Stimulated activated naive CD8-positive, alpha-beta T cell treated with anti-CD3 and anti-CD28 coated beads, Interleukin-15, amount 100 ng/mL, for 72 hours (primary cell): ENCODE measurements around the gene EHD2.
A peak's percentile ranks its signal among the peaks of the same experiment; 100 is the strongest.
"Not testable (repeated sequence)": the region's sequence is repeated elsewhere in the genome, so short reads cannot be mapped to it uniquely, and the experiment has no call there.

Source experiments
- ATAC-seq: fragments of 150-1000 bp; cut with Tn5 transposase; 2 replicates; pipeline ENCODE4 v1.10.0; 2021; ENCODE audit warnings: mild to moderate bottlenecking, moderate library complexity
- DNase-seq, 2 donors: peaks; one replicate each; pipeline ENCODE4 v3.0.0; 2021 to 2022
- H3K27ac Mint-ChIP-seq, 2 donors: one replicate each; pipeline ENCODE4 v1.8.0; 2022; ENCODE audit warnings: mild to moderate bottlenecking in 2 of 2, mixed read lengths in 2 of 2, moderate library complexity in 2 of 2
- H3K27me3 Mint-ChIP-seq: one replicate; pipeline ENCODE4 v1.8.0; 2022; ENCODE audit warnings: mixed read lengths
- H3K4me1 Mint-ChIP-seq: one replicate; pipeline ENCODE4 v1.8.0; 2022; ENCODE audit warnings: mild to moderate bottlenecking, mixed read lengths
- H3K4me3 Mint-ChIP-seq, 2 donors: one replicate each; pipeline ENCODE4 v1.8.0; 2022; ENCODE audit warnings: mild to moderate bottlenecking in 2 of 2, mixed read lengths in 2 of 2, moderate library complexity in 1 of 2
- H3K9me3 Mint-ChIP-seq, 2 donors: one replicate each; pipeline ENCODE4 v1.8.0; 2022; ENCODE audit warnings: mixed read lengths in 2 of 2

EHD2 gene, protein sequence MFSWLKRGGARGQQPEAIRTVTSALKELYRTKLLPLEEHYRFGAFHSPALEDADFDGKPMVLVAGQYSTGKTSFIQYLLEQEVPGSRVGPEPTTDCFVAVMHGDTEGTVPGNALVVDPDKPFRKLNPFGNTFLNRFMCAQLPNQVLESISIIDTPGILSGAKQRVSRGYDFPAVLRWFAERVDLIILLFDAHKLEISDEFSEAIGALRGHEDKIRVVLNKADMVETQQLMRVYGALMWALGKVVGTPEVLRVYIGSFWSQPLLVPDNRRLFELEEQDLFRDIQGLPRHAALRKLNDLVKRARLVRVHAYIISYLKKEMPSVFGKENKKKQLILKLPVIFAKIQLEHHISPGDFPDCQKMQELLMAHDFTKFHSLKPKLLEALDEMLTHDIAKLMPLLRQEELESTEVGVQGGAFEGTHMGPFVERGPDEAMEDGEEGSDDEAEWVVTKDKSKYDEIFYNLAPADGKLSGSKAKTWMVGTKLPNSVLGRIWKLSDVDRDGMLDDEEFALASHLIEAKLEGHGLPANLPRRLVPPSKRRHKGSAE

DNA sequence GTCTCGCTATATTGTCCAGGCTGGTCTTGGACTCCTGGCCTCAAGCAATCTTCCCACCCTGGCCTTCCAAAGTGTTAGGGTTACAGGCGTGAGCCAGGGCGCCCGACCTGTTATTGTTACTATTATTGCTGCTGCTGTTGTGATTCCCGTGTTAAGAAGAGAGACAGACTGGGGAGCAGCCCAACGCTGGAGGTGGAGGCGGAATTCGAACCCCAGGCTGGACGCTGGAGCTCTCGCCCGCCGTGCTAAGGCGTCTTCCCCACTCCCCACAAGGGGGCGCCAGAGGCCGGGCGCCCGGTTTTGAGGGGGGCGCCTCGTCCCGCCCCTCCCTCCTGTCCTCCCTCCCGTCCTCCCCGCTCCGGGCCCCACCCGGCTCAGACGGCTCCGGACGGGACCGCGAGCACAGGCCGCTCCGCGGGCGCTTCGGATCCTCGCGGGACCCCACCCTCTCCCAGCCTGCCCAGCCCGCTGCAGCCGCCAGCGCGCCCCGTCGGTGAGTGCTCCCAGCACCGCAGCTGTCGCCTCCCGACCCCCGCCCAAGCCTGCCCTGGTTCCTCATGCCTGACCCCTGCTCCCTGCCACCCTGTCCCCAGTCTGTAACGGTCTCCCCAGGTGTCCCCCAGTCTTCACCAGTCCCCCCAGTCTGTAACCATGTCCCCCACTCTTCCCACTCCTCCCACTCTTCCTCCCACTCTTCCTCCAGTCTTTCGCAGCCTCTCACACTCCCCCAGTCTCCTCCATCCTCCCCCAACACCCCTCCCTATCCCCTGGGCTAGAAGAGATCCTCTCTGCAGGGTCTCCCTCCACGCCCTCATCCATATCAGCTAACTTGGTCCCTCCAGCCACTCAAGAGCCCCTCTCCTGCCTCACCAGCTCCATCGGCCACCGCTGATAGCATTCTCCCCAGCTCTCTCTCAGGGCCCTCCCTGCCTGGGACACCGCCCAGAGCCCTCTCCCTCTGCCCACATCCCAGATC lies at the start of gene EHD2:
EHD2 (plus strand) TSS at position 377 of the 976 bp plus-strand sequence. CDS start 3,191 bp downstream, outside the sequence.
- H3K27ac Mint-ChIP-seq: no peak within 1 kb of the TSS
- DNase-seq: peak; percentile 45 to 59
- H3K27me3 Mint-ChIP-seq: peaks cover 59% of the 10 kb centered on the region
- ATAC-seq: peak; percentile 81
- no peaks in the 10 kb centered on the region for H3K9me3 Mint-ChIP-seq
- peak within 1 kb of the TSS; percentile 28 to 40 for H3K4me3 Mint-ChIP-seq
- peaks cover 14% of the 10 kb centered on the region for H3K4me1 Mint-ChIP-seq

DNA sequence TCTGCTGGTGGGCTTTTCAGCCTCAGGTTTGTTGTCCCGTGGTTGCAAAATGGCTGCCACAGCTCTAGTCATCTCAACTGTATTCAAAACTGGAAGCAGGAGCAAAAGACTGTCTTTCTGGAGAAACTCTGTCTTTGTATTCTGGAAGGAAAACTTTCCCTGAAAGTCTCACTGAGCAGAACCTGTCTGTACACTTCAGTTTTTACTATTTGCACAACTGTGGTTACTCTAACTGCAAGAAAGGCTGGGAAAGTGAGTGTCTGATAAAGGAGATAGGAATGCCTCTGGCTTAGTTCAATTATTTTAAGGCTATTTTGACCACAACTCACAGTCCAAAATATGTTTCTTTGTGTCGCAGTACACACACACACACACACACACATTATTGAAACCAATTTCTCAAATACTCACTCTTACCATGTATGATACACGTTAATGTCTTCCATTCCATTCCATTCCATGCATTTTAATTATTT lies 49.7 kb upstream of the EHD2 start:
- Mint-ChIP-seq H3K9me3 (no peaks in the 10 kb centered on the region), H3K27ac (no peak overlapping the region), H3K4me3 (no peak overlapping the region), H3K4me1 (peaks cover 23% of the 10 kb centered on the region), H3K27me3 (no peaks in the 10 kb centered on the region)
- ATAC-seq (no peak), DNase-seq (no peak)

DNA sequence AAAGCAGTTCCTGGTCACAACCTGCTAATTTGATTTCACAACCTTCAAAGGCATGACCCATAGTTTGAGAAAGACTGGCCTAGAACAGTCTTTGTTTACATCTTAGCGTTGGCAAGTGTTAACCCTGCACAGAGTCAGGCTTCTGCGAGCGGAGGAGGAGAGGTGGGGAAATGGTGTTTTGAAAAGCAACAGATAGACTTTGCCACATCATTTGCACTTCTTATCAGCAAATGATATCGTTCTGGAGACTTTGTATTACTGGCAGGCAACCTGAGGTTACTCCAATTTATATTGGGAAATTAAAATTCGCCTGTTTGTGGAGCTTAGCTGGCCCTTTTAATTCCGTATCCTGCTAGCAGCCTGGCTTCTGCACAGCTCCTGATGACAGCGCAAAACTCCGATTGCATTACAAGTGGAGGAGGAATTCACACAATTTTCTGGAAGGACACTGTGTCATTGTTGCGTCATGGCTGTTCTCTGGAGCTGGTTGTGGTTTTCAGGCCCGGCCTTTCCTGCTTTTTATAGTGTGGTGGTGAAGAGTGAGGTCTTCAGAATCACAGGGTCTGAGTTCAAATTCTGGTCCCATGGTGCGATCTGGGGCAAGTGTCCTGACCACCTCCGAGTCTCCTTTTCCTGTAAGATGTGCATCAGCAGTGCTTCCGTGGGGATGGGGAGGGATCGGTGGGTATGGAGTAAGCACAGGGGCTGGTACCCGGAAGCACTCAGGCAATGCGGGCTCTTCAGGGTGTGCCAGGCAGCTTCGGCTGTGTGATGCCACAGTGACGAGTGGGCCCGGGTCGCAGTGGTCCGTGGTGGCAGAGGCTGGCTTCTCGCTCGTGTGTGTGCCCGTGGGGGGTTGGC lies 49.1 kb upstream of the EHD2 start:
- peaks cover 23% of the 10 kb centered on the region for H3K4me1 Mint-ChIP-seq
- H3K27ac Mint-ChIP-seq: no peak overlapping the region
- H3K9me3 Mint-ChIP-seq: no peaks in the 10 kb centered on the region
- ATAC-seq (no peak), DNase-seq (no peak)
- no peak overlapping the region for H3K4me3 Mint-ChIP-seq
- H3K27me3 Mint-ChIP-seq: no peaks in the 10 kb centered on the region

DNA sequence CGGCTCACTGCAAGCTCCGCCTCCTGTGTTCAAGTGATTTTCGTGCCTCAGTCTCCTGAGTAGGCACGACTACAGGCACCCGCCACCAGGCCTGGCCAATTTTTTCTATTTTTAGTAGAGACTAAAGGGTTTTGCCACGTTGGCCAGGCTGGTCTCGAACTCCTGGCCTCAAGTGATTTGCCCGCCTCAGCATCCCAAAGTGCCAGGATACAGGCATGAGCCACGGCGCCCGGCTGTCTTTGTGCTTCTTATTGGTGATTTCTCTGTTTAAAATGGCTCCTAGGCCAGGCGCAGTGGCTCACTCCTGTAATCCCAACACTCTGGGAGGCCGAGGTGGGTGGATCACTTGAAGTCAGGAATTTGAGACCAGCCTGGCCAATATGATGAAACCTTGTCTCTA lies 44.7 kb upstream of the EHD2 start:
- ATAC-seq, H3K4me1 Mint-ChIP-seq, H3K4me3 Mint-ChIP-seq, H3K9me3 Mint-ChIP-seq, H3K27me3 Mint-ChIP-seq, DNase-seq, H3K27ac Mint-ChIP-seq: not testable (repeated sequence)

DNA sequence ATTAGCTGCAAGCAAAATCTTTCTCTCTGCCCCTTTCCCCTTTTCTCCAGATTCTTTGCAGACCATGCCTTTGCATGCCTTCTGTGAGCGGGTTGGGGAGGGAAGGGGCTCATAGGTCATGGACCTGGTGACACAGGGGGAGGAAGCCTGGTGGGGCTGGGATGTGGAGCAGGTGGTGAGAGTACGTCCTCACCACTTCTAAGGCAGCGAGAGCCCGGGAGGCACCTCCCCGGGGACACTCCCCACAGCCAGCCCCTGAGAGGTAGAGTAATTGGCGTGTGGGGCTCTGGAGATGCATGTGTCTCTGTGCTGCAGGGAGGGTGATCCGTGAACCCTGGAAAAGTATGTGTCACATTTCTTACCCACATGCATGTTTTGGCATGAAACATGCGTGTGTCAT lies 42.5 kb upstream of the EHD2 start:
- Mint-ChIP-seq H3K4me3 (no peak overlapping the region), H3K27ac (no peak overlapping the region), H3K27me3 (no peaks in the 10 kb centered on the region), H3K9me3 (peaks cover 0 to 5% of the 10 kb centered on the region in 2 donors), H3K4me1 (peaks cover 6% of the 10 kb centered on the region)
- no peak for ATAC-seq
- DNase-seq: no peak

DNA sequence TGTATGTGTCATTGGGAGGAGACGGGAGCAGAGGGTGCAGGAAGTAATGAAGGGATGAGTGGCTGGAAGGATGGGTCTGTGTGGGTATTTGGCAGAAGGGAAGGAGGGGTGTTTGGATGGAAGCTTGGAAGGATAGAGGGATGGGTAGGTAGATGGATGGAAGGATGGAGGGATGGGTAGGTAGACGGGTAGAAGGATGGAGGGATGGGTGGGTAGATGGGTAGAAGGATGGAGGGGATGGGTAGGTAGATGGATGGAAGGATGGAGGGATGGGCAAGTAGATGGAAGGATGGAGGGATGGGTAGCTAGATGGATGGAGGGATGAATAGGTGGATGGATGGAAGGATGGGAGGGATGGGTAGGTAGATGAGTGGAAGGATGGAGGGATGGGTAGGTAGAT lies 41.7 kb upstream of the EHD2 start:
- DNase-seq: no peak
- Mint-ChIP-seq H3K27me3 (no peaks in the 10 kb centered on the region), H3K27ac (no peak overlapping the region), H3K9me3 (peaks cover 0 to 5% of the 10 kb centered on the region in 2 donors), H3K4me1 (peaks cover 6% of the 10 kb centered on the region), H3K4me3 (no peak overlapping the region)
- no peak for ATAC-seq

DNA sequence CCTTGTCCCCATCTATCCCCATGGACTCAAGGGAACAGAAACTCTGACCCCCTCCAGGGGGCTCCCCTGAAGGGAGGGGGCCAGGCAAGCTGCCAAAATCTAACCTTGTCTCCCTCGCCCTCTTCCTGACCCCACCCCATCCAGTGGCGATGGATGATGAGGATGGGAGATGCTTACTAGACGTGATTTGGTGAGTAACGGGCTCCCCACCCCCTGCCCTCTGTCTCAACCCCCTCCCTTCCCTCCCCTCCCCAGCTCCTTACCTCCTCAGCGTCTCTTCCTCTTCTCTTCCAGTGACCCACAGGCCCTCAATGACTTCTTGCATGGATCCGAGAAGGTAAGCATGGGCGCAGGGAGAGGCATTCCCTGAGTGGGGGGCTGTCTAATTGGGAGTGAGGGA lies 39.8 kb upstream of the EHD2 start:
- Mint-ChIP-seq H3K4me3 (no peak overlapping the region), H3K27me3 (no peaks in the 10 kb centered on the region), H3K9me3 (peaks cover 0 to 5% of the 10 kb centered on the region in 2 donors), H3K27ac (peak overlapping the region in 1 of 2 donors; percentile 27), H3K4me1 (no peaks in the 10 kb centered on the region)
- DNase-seq (no peak), ATAC-seq (no peak)

DNA sequence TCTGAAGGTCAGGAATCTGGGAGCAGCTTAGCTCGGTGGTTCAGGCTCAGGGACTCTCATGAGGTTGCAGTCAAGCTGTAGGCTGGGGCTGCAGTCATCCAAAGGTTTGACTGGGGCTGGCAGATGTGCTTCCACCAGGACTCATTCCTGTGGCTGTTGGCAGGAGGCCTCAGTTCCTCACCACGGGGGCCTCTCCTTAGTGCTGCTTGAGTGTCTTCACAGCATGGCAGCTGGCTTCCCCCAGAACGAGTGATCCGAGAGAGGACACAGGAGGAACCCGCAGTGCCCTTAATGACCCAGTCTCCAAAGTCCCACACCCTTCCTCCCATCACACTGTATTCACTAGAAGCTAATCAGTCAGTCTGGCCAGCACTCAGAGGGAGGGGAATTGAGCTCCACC lies 38.7 kb upstream of the EHD2 start:
- no peak overlapping the region for H3K4me3 Mint-ChIP-seq
- H3K4me1 Mint-ChIP-seq: no peaks in the 10 kb centered on the region
- no peak for ATAC-seq
- H3K27me3 Mint-ChIP-seq: no peaks in the 10 kb centered on the region
- no peak for DNase-seq
- H3K9me3 Mint-ChIP-seq: peaks cover 0 to 5% of the 10 kb centered on the region in 2 donors
- no peak overlapping the region for H3K27ac Mint-ChIP-seq

DNA sequence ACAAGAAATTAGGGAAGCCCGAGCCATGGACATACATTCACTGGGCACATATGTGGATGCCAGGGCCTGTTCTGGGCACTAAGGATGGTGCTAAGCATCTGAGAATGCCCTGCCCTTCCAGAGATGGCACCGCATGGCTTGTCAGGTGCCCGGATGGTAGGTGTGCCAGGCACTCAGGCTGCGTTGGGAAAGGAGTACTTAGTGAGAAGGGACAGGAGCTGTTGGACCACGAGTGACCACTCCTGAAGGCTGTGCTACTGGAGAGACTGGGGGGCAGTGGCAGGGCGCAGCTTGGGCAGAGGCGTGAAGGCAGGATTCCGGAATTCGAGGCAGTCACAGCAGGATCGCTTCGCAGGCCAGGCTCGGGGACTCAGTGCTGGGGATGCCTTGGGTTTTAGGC lies 38.0 kb upstream of the EHD2 start:
- no peaks in the 10 kb centered on the region for H3K4me1 Mint-ChIP-seq
- DNase-seq (no peak), ATAC-seq (no peak)
- peaks cover 0 to 5% of the 10 kb centered on the region in 2 donors for H3K9me3 Mint-ChIP-seq
- H3K27me3 Mint-ChIP-seq: no peaks in the 10 kb centered on the region
- no peak overlapping the region for H3K4me3 Mint-ChIP-seq
- H3K27ac Mint-ChIP-seq: no peak overlapping the region

DNA sequence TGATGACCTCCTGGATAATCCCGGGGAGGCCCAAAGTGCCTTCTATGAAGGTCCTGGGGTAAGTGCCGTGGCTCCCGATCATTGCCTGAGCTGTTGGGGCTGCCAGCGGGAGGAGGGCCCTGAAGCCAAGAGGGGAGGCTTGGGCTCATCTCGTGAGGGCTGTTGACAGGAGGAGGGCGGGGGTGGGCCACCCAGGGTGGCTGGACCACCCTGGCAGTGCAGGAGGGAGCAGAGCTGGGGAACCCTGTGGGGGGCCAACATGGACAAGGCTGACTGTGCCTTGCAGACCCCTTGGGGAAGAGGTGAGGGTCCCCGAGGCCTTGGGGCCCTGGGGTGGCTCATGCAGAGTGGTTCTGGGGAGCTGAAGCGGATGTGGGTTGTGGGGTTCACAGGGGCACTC lies 37.4 kb upstream of the EHD2 start:
- peaks cover 0 to 5% of the 10 kb centered on the region in 2 donors for H3K9me3 Mint-ChIP-seq
- DNase-seq (no peak), ATAC-seq (no peak)
- no peaks in the 10 kb centered on the region for H3K27me3 Mint-ChIP-seq
- H3K4me1 Mint-ChIP-seq: no peaks in the 10 kb centered on the region
- H3K4me3 Mint-ChIP-seq: no peak overlapping the region
- peak overlapping the region in 1 of 2 donors; percentile 77 for H3K27ac Mint-ChIP-seq

DNA sequence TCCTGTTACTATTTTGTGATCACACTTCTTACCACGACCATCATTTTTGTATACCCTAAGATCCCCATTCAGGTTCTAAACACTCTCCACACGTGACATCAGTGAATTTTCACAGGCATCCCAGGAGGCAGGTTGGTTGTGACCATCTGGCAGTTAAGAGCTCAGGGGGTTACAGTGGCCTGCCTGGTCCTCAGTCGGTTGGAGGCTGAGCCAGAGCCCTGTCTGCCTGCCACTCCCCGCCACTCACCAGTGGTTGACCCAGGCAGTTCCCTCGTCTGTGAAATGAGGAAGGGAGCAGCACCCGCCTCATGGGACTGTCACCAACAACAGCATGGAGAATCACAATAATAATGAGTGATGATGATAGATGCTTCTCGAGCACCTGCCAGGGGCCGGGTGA lies 36.4 kb upstream of the EHD2 start:
- ATAC-seq: no peak
- no peaks in the 10 kb centered on the region for H3K9me3 Mint-ChIP-seq
- no peak overlapping the region for H3K27ac Mint-ChIP-seq
- no peak overlapping the region for H3K4me3 Mint-ChIP-seq
- no peak for DNase-seq
- no peaks in the 10 kb centered on the region for H3K4me1 Mint-ChIP-seq
- no peaks in the 10 kb centered on the region for H3K27me3 Mint-ChIP-seq

DNA sequence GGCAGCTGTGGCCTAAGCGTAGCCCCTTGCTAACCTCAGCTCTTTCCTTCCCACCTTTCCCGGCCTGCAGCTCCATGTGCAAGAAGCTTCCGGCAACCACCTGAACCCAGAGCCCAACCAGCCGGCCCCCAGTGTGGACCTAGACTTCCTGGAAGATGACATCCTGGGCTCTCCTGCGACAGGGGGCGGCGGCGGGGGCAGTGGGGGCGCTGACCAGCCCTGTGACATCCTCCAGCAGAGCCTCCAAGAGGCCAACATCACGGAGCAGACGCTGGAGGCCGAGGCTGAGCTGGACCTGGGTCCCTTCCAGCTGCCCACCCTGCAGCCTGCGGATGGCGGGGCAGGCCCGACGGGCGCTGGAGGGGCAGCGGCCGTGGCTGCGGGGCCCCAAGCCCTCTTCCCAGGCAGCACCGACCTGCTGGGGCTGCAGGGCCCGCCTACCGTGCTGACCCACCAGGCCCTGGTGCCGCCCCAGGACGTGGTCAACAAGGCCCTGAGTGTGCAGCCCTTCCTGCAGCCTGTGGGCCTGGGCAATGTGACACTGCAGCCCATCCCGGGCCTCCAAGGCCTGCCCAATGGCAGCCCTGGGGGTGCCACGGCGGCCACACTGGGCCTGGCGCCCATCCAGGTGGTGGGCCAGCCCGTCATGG lies 33.8 kb upstream of the EHD2 start:
- no peak for ATAC-seq
- Mint-ChIP-seq H3K27me3 (no peaks in the 10 kb centered on the region), H3K4me3 (no peak overlapping the region), H3K4me1 (no peaks in the 10 kb centered on the region), H3K9me3 (no peaks in the 10 kb centered on the region), H3K27ac (no peak overlapping the region)
- DNase-seq: no peak

DNA sequence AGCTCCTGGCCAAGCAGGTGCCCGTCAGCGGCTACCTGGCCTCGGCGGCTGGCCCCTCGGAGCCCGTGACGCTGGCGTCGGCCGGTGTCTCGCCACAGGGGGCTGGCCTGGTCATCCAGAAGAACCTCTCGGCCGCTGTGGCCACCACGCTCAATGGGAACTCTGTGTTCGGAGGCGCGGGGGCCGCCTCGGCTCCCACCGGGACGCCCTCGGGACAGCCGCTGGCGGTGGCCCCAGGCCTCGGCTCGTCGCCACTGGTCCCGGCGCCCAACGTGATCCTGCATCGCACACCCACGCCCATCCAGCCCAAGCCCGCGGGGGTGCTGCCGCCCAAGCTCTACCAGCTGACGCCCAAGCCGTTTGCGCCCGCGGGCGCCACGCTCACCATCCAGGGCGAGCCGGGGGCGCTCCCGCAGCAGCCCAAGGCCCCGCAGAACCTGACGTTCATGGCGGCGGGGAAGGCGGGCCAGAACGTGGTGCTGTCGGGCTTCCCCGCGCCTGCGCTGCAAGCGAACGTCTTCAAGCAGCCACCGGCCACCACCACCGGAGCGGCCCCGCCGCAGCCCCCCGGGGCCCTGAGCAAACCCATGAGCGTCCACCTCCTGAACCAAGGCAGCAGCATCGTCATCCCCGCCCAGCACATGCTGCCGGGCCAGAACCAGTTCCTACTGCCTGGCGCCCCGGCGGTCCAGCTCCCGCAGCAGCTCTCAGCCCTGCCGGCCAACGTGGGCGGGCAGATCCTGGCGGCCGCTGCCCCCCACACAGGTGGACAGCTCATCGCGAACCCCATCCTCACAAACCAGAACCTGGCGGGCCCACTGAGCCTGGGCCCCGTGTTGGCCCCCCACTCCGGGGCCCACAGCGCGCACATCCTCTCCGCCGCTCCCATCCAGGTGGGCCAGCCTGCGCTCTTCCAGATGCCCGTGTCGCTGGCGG lies 33.0 kb upstream of the EHD2 start:
- no peak for DNase-seq
- Mint-ChIP-seq H3K9me3 (no peaks in the 10 kb centered on the region), H3K4me1 (no peaks in the 10 kb centered on the region), H3K27ac (no peak overlapping the region), H3K27me3 (no peaks in the 10 kb centered on the region), H3K4me3 (no peak overlapping the region)
- no peak for ATAC-seq
